K562 (cell line): ENCODE measurements around the gene EIF1. TPM values are rescaled to one million over a fixed set of nuclear protein-coding genes. Genes with fewer than 3 reads are reported as not detected.

Experiments
- ATAC-seq: fragments of 200-7000 bp; cut with Tn5 transposase; 3 replicates; pipeline ENCODE4 v1.9.1; 2020; ENCODE audit warnings: moderate library complexity
- BruUV-seq: library from RNA; stranded (reverse); fragments of 400-500 nt; replicated peaks from 2 replicates; lab custom pipeline; 2021; lab: Mats Ljungman, UMichigan
- CTCF ChIA-PET: fragments of 300-600 bp; formaldehyde crosslinking; extraction: SDS; loops from one replicate; lab custom pipeline; 2021; ENCODE audit warnings: low intra/inter-chr PET ratio; lab: Yijun Ruan, JAX
- POLR2A ChIA-PET: fragments of 300-600, 350-650 bp; sonication (Branson Sonifier 250); formaldehyde crosslinking; extraction: SDS; loops from one replicate; lab custom pipeline; 2021; ENCODE audit warnings: antibody characterized with exemption, inconsistent platforms; lab: Yijun Ruan, JAX
- DNase-seq, 4 experiments: peaks; one replicate each; pipeline versions ENCODE4 v3.0.0 to v3.0.0-alpha.2; 2011 to 2018; ENCODE audit warnings: low spot score in 3 of 4, mixed read lengths in 3 of 4; ENCODE audit errors: extremely low read depth in 1 of 4
- FAIRE-seq: peaks from 2 replicates; lab custom pipeline; 2011; peaks lifted over from hg19 to GRCh38; lab: Jason Lieb, UNC
- H2AFZ ChIP-seq: 2 replicates; pipeline ENCODE4 v1.6.0; 2011; ENCODE audit warnings: low read depth, low read length, control low read depth, inconsistent platforms
- H3K27ac ChIP-seq: fragments of 200-600 bp; 3 replicates; pipeline ENCODE4 v1.8.0; 2011; ENCODE audit warnings: low read depth, mild to moderate bottlenecking, control low read depth, inconsistent platforms, low read length, moderate library complexity, mixed read lengths; ENCODE audit errors: extremely low read depth
- H3K27me3 ChIP-seq, 2 experiments: fragments of 300-600 bp in 1 of 2; 2 replicates in 1 of 2; 3 replicates in 1 of 2; pipeline versions ENCODE4 v1.6.0 to v1.8.0; 2011; ENCODE audit warnings: inconsistent platforms in 2 of 2, low read length in 2 of 2, mild to moderate bottlenecking in 1 of 2, mixed read lengths in 1 of 2, moderate library complexity in 1 of 2; ENCODE audit not compliant: control insufficient read depth in 2 of 2, insufficient read depth in 2 of 2
- H3K36me3 ChIP-seq: fragments of 300-600 bp; 3 replicates; pipeline ENCODE4 v1.8.0; 2011; ENCODE audit warnings: mild to moderate bottlenecking, low read length, inconsistent platforms; ENCODE audit not compliant: control insufficient read depth, insufficient read depth
- H3K4me1 ChIP-seq, 2 experiments: fragments of 200-600 bp in 1 of 2; replicated peaks in 1 of 2; 2 replicates in 1 of 2; 3 replicates in 1 of 2; pipeline versions ENCODE4 v1.5.1 to v1.8.0; 2011; ENCODE audit warnings: inconsistent platforms in 2 of 2, low read length in 2 of 2, mild to moderate bottlenecking in 1 of 2, mixed read lengths in 1 of 2, moderate library complexity in 1 of 2; ENCODE audit not compliant: control insufficient read depth in 2 of 2, insufficient read depth in 2 of 2
- H3K4me2 ChIP-seq: 2 replicates; pipeline ENCODE4 v1.6.1; 2011; ENCODE audit warnings: low read length, control low read depth, inconsistent platforms, mixed read lengths; ENCODE audit not compliant: insufficient read depth
- H3K4me3 ChIP-seq: fragments of 200-600 bp; sonication (generic), shearing (Covaris generic); 2 replicates; pipeline ENCODE4 v1.5.1; 2016; ENCODE audit warnings: control low read depth, inconsistent platforms
- H3K79me2 ChIP-seq: fragments of 200-600 bp; 3 replicates; pipeline ENCODE4 v1.8.0; 2011; ENCODE audit warnings: low read length, inconsistent platforms; ENCODE audit not compliant: control insufficient read depth, insufficient read depth
- H3K9ac ChIP-seq, 2 experiments: 2 replicates each; pipeline versions ENCODE4 v1.6.0 to v1.6.1; 2011; ENCODE audit warnings: low read depth in 2 of 2, low read length in 2 of 2, control low read depth in 1 of 2, inconsistent platforms in 1 of 2, mild to moderate bottlenecking in 1 of 2, mixed read lengths in 1 of 2; ENCODE audit not compliant: insufficient read depth in 1 of 2
- H3K9me1 ChIP-seq: one replicate; pipeline ENCODE4 v1.6.0; 2011; ENCODE audit warnings: inconsistent platforms, mild to moderate bottlenecking, low read length, moderate library complexity; ENCODE audit not compliant: control insufficient read depth, insufficient read depth
- H3K9me3 ChIP-seq: replicated peaks from 2 replicates; pipeline ENCODE4 v1.5.1; 2011; ENCODE audit warnings: low read depth, low read length, inconsistent platforms; ENCODE audit not compliant: control insufficient read depth, insufficient read depth
- H4K20me1 ChIP-seq: replicated peaks from 2 replicates; pipeline ENCODE4 v1.6.1; 2011; ENCODE audit warnings: low read length, inconsistent platforms, mixed read lengths; ENCODE audit not compliant: control insufficient read depth, insufficient read depth
- JUND ChIP-seq, 2 experiments: IDR thresholded peaks; 2 replicates in 1 of 2; 3 replicates in 1 of 2; pipeline ENCODE4 v1.6.1; 2011; ENCODE audit warnings: borderline replicate concordance in 2 of 2, low read depth in 2 of 2, low read length in 2 of 2, improper control_type of control experiment in 1 of 2, missing biosample characterization in 1 of 2, missing genetic modification characterization in 1 of 2, missing genetic modification reagents in 1 of 2
- NCOA1 ChIP-seq: fragments of 450-650 bp; IDR thresholded peaks from 2 replicates; pipeline ENCODE4 v1.6.1; 2016; ENCODE audit warnings: low read depth
- NR2F6 ChIP-seq: fragments of 450-650 bp; formaldehyde crosslinking; IDR thresholded peaks from 2 replicates; pipeline ENCODE4 v1.4.0; 2020; ENCODE audit warnings: mild to moderate bottlenecking
- RHOXF2B ChIP-seq: fragments of 250-450 bp; sonication (Bioruptor Pico); conservative IDR thresholded peaks from 2 replicates; pipeline ENCODE4 v1.5.1; 2021
- ZNF3 ChIP-seq: fragments of 250-450 bp; sonication (Bioruptor Pico); IDR thresholded peaks from 2 replicates; pipeline ENCODE4 v1.5.0; 2021; ENCODE audit warnings: mild to moderate bottlenecking, moderate library complexity
- ZNF347 ChIP-seq: fragments of 450-650 bp; formaldehyde crosslinking; IDR thresholded peaks from 2 replicates; pipeline ENCODE4 v1.4.0; 2020; ENCODE audit warnings: low read depth, mild to moderate bottlenecking, moderate library complexity
- WGBS: fragments of 100-300 bp; shearing (Covaris generic); methylation state at CpG from one replicate; pipeline ENCODE4 v1.1.6; 2016; ENCODE audit warnings: low coverage, mixed read lengths; ENCODE audit not compliant: insufficient coverage; ENCODE audit errors: missing lambda C conversion rate; 5-methylcytosine and 5-hydroxymethylcytosine counted together
- in situ Hi-C: fragments of 300-500 bp; cut with MboI; formaldehyde crosslinking; loops from 4 replicates; pipeline ENCODE4 v1.15.0; 2018; ENCODE audit warnings: inconsistent platforms, mixed read lengths
- intact Hi-C: fragments of 100-400 bp; cut with micrococcal nuclease; formaldehyde crosslinking; loops from 2 replicates; pipeline ENCODE4 v1.14.2; 2022
- polyA plus RNA-seq, 8 experiments: library from polyadenylated mRNA; depleted of rRNA in 4 of 8; stranded (reverse) in 5 of 8; unstranded in 3 of 8; fragments of >200 nt; fragmentation: Nextera tagmentation in 2 of 8; fragmentation: Illumina TruSeq in 1 of 8; extraction: Ambion mirVana in 2 of 8; extraction: Trizol in 1 of 8; gene quantifications; 2 replicates each; pipeline versions ENCODE4 v1.2.1 to v1.2.3, GENCODE V29; 2011 to 2014; ENCODE audit warnings: inconsistent platforms in 1 of 8, missing spikeins in 1 of 8
- total RNA-seq, 7 experiments: library from RNA; depleted of rRNA in 6 of 7; stranded (reverse); fragments of >200 nt in 6 of 7; fragmentation: Illumina TruSeq in 2 of 7; extraction: Trizol in 2 of 7; gene quantifications; 2 replicates each; pipeline versions ENCODE4 v1.2.1 to v1.2.3, GENCODE V29; 2011 to 2021; ENCODE audit warnings: low replicate concordance in 1 of 7
- TF ChIP-seq, protein P1 (sequence below), 2 experiments: fragments of 200-800 bp in 1 of 2; sonication (Bioruptor generic) in 1 of 2; sonication (generic) in 1 of 2; formaldehyde crosslinking in 1 of 2; IDR thresholded peaks in 1 of 2; conservative IDR thresholded peaks in 1 of 2; 2 replicates each; pipeline versions ENCODE4 v1.5.0 to v1.6.1; 2016 to 2020; ENCODE audit warnings: missing compliant biosample characterization in 1 of 2, missing genetic modification characterization in 1 of 2, missing genetic modification reagents in 1 of 2
- TF ChIP-seq, protein P2 (sequence below): fragments of 450-650 bp; formaldehyde crosslinking; IDR thresholded peaks from 2 replicates; pipeline ENCODE4 v1.4.0; 2020; ENCODE audit warnings: mild to moderate bottlenecking, moderate library complexity

EIF1 gene
- total and polyA plus RNA-seq, 9 of the 15 experiments (the other 6 are each of a cell fraction or from before 2014, with no cell fraction given): 67.0 to 1,204 (median 320) TPM

DNA sequence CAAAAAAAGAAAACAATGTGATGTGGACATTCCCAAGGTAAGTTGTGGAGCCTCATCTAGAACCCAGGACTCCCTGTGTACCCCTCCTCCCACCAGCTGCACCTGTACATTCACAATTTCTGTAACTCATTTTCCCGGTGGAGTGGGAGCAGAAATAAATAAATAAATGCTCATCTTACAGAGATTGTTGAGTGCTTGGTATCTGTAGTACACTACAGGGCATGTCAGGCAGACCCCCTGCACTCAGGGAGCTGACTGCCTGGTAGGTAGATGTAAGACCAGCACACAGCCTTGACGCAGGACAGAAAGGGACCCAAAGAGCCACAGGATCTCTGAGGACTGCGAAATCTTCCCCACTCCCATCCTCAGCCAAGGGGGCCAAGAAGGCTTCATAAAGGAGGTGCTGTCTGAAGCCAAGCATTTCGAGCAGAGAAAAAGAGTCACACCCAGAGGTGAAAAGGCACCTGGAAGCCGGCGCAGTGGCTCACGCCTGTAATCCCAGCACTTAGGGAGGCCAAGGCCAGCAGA is 6.5 kb downstream of the EIF1 start:
- ATAC-seq: peak; percentile 6

More for the DNA sequence above, 6.5 kb downstream of the EIF1 start:
- no peak overlapping the region for H3K4me3 ChIP-seq
- H3K9me3 ChIP-seq: no peaks in the 10 kb centered on the region
- no peak for TF ChIP-seq NCOA1
- no peak for TF ChIP-seq NR2F6 (CRISPR knock-in tag)
- TF ChIP-seq, protein P1, sequence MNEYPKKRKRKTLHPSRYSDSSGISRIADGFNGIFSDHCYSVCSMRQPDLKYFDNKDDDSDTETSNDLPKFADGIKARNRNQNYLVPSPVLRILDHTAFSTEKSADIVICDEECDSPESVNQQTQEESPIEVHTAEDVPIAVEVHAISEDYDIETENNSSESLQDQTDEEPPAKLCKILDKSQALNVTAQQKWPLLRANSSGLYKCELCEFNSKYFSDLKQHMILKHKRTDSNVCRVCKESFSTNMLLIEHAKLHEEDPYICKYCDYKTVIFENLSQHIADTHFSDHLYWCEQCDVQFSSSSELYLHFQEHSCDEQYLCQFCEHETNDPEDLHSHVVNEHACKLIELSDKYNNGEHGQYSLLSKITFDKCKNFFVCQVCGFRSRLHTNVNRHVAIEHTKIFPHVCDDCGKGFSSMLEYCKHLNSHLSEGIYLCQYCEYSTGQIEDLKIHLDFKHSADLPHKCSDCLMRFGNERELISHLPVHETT (CRISPR knock-in tag; conservative IDR thresholded peaks at IDR 0.05 in 1 of 2, IDR thresholded peaks at IDR 0.05 in 1 of 2): no peak
- TF ChIP-seq ZNF347 (CRISPR knock-in tag): no peak
- TF ChIP-seq, protein P2, sequence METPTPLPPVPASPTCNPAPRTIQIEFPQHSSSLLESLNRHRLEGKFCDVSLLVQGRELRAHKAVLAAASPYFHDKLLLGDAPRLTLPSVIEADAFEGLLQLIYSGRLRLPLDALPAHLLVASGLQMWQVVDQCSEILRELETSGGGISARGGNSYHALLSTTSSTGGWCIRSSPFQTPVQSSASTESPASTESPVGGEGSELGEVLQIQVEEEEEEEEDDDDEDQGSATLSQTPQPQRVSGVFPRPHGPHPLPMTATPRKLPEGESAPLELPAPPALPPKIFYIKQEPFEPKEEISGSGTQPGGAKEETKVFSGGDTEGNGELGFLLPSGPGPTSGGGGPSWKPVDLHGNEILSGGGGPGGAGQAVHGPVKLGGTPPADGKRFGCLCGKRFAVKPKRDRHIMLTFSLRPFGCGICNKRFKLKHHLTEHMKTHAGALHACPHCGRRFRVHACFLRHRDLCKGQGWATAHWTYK (CRISPR knock-in tag): no peak
- no peak for TF ChIP-seq JUND (IDR thresholded peaks at IDR 0.05; ENCODE audit: borderline replicate concordance, low read depth, low read length)
- TF ChIP-seq JUND (tag; IDR thresholded peaks at IDR 0.05; ENCODE audit: borderline replicate concordance, low read depth, low read length): no peak
- TF ChIP-seq RHOXF2B (CRISPR knock-in tag): no peak
- TF ChIP-seq ZNF3 (CRISPR knock-in tag): 0 out of 2 replicates have a peak, but pooled peaks have one; percentile 30
- in situ Hi-C loops (no loop called here), intact Hi-C loops (no loop called here)
- H3K27me3 ChIP-seq: no peaks in the 10 kb centered on the region
- no peak overlapping the region for H3K4me2 ChIP-seq
- peaks cover 44% of the 10 kb centered on the region for H3K36me3 ChIP-seq
- no peak overlapping the region for H2AFZ ChIP-seq
- peaks cover 6% of the 10 kb centered on the region for H4K20me1 ChIP-seq
- BruUV-seq: no TSS peak
- POLR2A ChIA-PET: interaction anchor here (0.6 to 1.8 kb wide), 4 partner anchors 13 to 1673 kb away, joined by 3 to 24 read pairs (median 4); no protein-coding TSS in a partner anchor
- DNase-seq (no peak), FAIRE-seq (no peak)
- CTCF ChIA-PET: no interaction called here
- H3K9ac ChIP-seq: no peak overlapping the region
- peaks cover 12% of the 10 kb centered on the region for H3K79me2 ChIP-seq
- H3K4me1 ChIP-seq: peaks cover 6 to 25% of the 10 kb centered on the region in 2 experiments; a peak in 3 of 5 replicates
- H3K27ac ChIP-seq: peak overlapping the region; percentile 37; the same call in 2 of the 3 replicates
- no peaks in the 10 kb centered on the region for H3K9me1 ChIP-seq
- WGBS: 68% methylated on average over 7 of the region's 7 CpGs
